Embryonic facial prominence (tissue), 1 donor: ENCODE data around the gene PLK1.

Source experiments
- DNase-seq: peaks from one replicate; pipeline ENCODE4 v3.0.0-alpha.2; 2016; ENCODE audit errors: extremely low spot score

The PLK1 gene

GRCh38 chr16:23679274-23679985 is 741 bp downstream of the PLK1 start:
- DNase-seq: no peak

GRCh38 chr16:23679986-23680336 is 1.3 kb downstream of the PLK1 start:
- DNase-seq: no peak

- DNase-seq: no peak
These were observed 3.5 kb downstream of the PLK1 start for GRCh38 chr16:23682181-23682580.

- no peak for DNase-seq
These were observed 4.8 kb downstream of the PLK1 start for GRCh38 chr16:23683487-23683886.

GRCh38 chr16:23687034-23687808 is 8.5 kb downstream of the PLK1 start:
- DNase-seq: no peak

GRCh38 chr16:23689442-23690187 is 10.9 kb downstream of the PLK1 start:
- no peak for DNase-seq

- DNase-seq: no peak
These were observed 12.2 kb downstream of the PLK1 start for GRCh38 chr16:23690771-23691482.

GRCh38 chr16:23691483-23692189 is 12.9 kb downstream of the PLK1 start:
- no peak for DNase-seq

- no peak for DNase-seq
These were observed 13.6 kb downstream of the PLK1 start for GRCh38 chr16:23692190-23692837.

- DNase-seq: no peak
These were observed 15.6 kb downstream of the PLK1 start for GRCh38 chr16:23694265-23694643.

GRCh38 chr16:23694644-23695373 is 16.1 kb downstream of the PLK1 start:
- DNase-seq: no peak

GRCh38 chr16:23695756-23696155 is 17.1 kb downstream of the PLK1 start:
- DNase-seq: no peak

- DNase-seq: no peak
These were observed 20.4 kb downstream of the PLK1 start for GRCh38 chr16:23699100-23699499.

- DNase-seq: no peak
These were observed 21.4 kb downstream of the PLK1 start for GRCh38 chr16:23700093-23700492.

GRCh38 chr16:23700509-23700908 is 21.8 kb downstream of the PLK1 start:
- DNase-seq: no peak

- DNase-seq: no peak
These were observed 22.4 kb downstream of the PLK1 start for GRCh38 chr16:23701045-23701444.

- no peak for DNase-seq
These were observed 24.3 kb downstream of the PLK1 start for GRCh38 chr16:23702951-23703350.

- DNase-seq: no peak
These were observed 26.3 kb downstream of the PLK1 start for GRCh38 chr16:23704772-23705516.

- DNase-seq: no peak
These were observed 26.8 kb downstream of the PLK1 start for GRCh38 chr16:23705517-23705902.

- DNase-seq: no peak
These were observed 27.8 kb downstream of the PLK1 start for GRCh38 chr16:23706439-23706838.
